Natural killer cell (primary cell): ENCODE data around the gene ZNF326. TPM values are rescaled to one million over a fixed set of nuclear protein-coding genes. Genes with fewer than 3 reads are reported as not detected.

ENCODE experiments used
- ATAC-seq, 3 donors: fragments of 150-1000 bp in 2 of 3; fragments of 200-7000 bp in 1 of 3; cut with Tn5 transposase; 1 replicate in 1 of 3; 2 replicates in 2 of 3; pipeline ENCODE4 v1.10.0; 2021; ENCODE audit warnings: mild to moderate bottlenecking in 2 of 3, moderate library complexity in 2 of 3
- DNase-seq, 2 donors: peaks; one replicate each; pipeline versions ENCODE4 v3.0.0 to v3.0.0-alpha.2; 2013 to 2021; ENCODE audit warnings: mixed read lengths in 1 of 2
- H3K27ac ChIP-seq: one replicate; pipeline ENCODE4 v1.5.1; 2013; ENCODE audit warnings: mild to moderate bottlenecking, low read length
- H3K27me3 ChIP-seq: one replicate; pipeline ENCODE4 v1.6.1; 2013; ENCODE audit warnings: low read length; ENCODE audit not compliant: control insufficient read depth, insufficient read depth
- H3K36me3 ChIP-seq: one replicate; pipeline ENCODE4 v1.6.1; 2013; ENCODE audit warnings: low read length; ENCODE audit not compliant: control insufficient read depth, insufficient read depth
- H3K4me1 ChIP-seq: one replicate; pipeline ENCODE4 v1.6.1; 2013; ENCODE audit warnings: low read length; ENCODE audit not compliant: control insufficient read depth, insufficient read depth
- H3K4me3 ChIP-seq: one replicate; pipeline ENCODE4 v1.5.1; 2013; ENCODE audit warnings: low read length
- H3K9me3 ChIP-seq: one replicate; pipeline ENCODE4 v1.6.1; 2013; ENCODE audit warnings: low read length; ENCODE audit not compliant: control insufficient read depth, insufficient read depth
- H3K27ac Mint-ChIP-seq, 2 donors: one replicate each; pipeline ENCODE4 v1.8.0; 2022; ENCODE audit warnings: mild to moderate bottlenecking in 2 of 2, mixed read lengths in 2 of 2, moderate library complexity in 1 of 2
- H3K27me3 Mint-ChIP-seq, 2 donors: one replicate each; pipeline ENCODE4 v1.8.0; 2022; ENCODE audit warnings: low read depth in 2 of 2, mixed read lengths in 2 of 2
- H3K36me3 Mint-ChIP-seq: one replicate; pipeline ENCODE4 v1.8.0; 2022; ENCODE audit warnings: mixed read lengths
- H3K4me1 Mint-ChIP-seq, 2 donors: one replicate each; pipeline ENCODE4 v1.8.0; 2022; ENCODE audit warnings: mixed read lengths in 2 of 2
- H3K4me3 Mint-ChIP-seq: one replicate; pipeline ENCODE4 v1.8.0; 2022; ENCODE audit warnings: mild to moderate bottlenecking, moderate library complexity, mixed read lengths
- H3K9me3 Mint-ChIP-seq, 2 donors: one replicate each; pipeline ENCODE4 v1.8.0; 2022; ENCODE audit warnings: mixed read lengths in 2 of 2
- CTCF ChIP-seq: fragments of 200-600 bp; IDR thresholded peaks from one replicate; pipeline ENCODE4 v1.8.0; 2022; ENCODE audit warnings: antibody characterized with exemption
- WGBS: methylation state at CpG from one replicate; pipeline ENCODE4 v1.1.7; 2013; ENCODE audit warnings: missing lambda C conversion rate; ENCODE audit not compliant: insufficient coverage; 5-methylcytosine and 5-hydroxymethylcytosine counted together
- intact Hi-C: fragments of 100-400 bp; cut with micrococcal nuclease; formaldehyde crosslinking; loops from one replicate; pipeline ENCODE4 v1.14.2; 2022
- total RNA-seq, 4 donors: library from RNA; stranded (reverse); fragments of 120-200 nt in 1 of 4; gene quantifications; one replicate each; pipeline versions ENCODE4 v1.2.3 to v1.2.4, GENCODE V29; 2013 to 2022

ZNF326 gene
- total RNA-seq, 3 donors from 2014 or later (not counting 1 experiment from before 2014, with no cell fraction given) = 44.4 to 49.2 (median 45.7) TPM

- no peak for TF ChIP-seq CTCF
- no peak for ATAC-seq
- intact Hi-C loops = no loop called here
These were observed 41.0 kb upstream of the ZNF326 start for GRCh38 chr1:89953929-89954328.

GRCh38 chr1:89954401-89954800 is 40.5 kb upstream of the ZNF326 start:
- no peaks in the 10 kb centered on the region for H3K36me3 ChIP-seq
- Mint-ChIP-seq H3K9me3 (no peaks in the 10 kb centered on the region), H3K4me1 (peaks cover 31 to 32% of the 10 kb centered on the region in 2 donors), H3K27ac (no peak overlapping the region), H3K27me3 (no peaks in the 10 kb centered on the region), H3K36me3 (no peaks in the 10 kb centered on the region), H3K4me3 (no peak overlapping the region)
- H3K27me3 ChIP-seq = no peaks in the 10 kb centered on the region
- TF ChIP-seq CTCF = no peak
- H3K4me3 ChIP-seq = no peak overlapping the region
- intact Hi-C loops = no loop called here
- H3K9me3 ChIP-seq = no peaks in the 10 kb centered on the region
- WGBS = 94% methylated on average over 1 of the region's 1 CpG
- ATAC-seq (no peak), DNase-seq (no peak)
- peaks cover 24% of the 10 kb centered on the region for H3K4me1 ChIP-seq
- no peak overlapping the region for H3K27ac ChIP-seq

More at GRCh38 chr1:89953929-89954328, 41.0 kb upstream of the ZNF326 start:
- Histone ChIP-seq H3K27ac (no peak overlapping the region), H3K4me3 (no peak overlapping the region), H3K9me3 (no peaks in the 10 kb centered on the region), H3K27me3 (no peaks in the 10 kb centered on the region), H3K4me1 (peaks cover 24% of the 10 kb centered on the region), H3K36me3 (no peaks in the 10 kb centered on the region)
- WGBS = 100% methylated on average over 1 of the region's 1 CpG
- Mint-ChIP-seq H3K4me1 (peaks cover 26 to 28% of the 10 kb centered on the region in 2 donors), H3K36me3 (no peaks in the 10 kb centered on the region), H3K4me3 (no peak overlapping the region), H3K27ac (no peak overlapping the region), H3K27me3 (no peaks in the 10 kb centered on the region), H3K9me3 (no peaks in the 10 kb centered on the region)
- DNase-seq = no peak

GRCh38 chr1:89955311-89956205 is 39.4 kb upstream of the ZNF326 start:
- H3K27me3 ChIP-seq = peaks cover 2% of the 10 kb centered on the region
- peaks cover 31% of the 10 kb centered on the region for H3K4me1 ChIP-seq
- intact Hi-C loops = no loop called here
- no peaks in the 10 kb centered on the region for H3K36me3 Mint-ChIP-seq
- no peak overlapping the region for H3K4me3 ChIP-seq
- H3K4me1 Mint-ChIP-seq = peaks cover 37 to 39% of the 10 kb centered on the region in 2 donors
- WGBS = 95% methylated on average over 7 of the region's 7 CpGs
- no peak for DNase-seq
- H3K27ac ChIP-seq = no peak overlapping the region
- TF ChIP-seq CTCF = no peak
- ATAC-seq = no peak
- H3K9me3 Mint-ChIP-seq = no peaks in the 10 kb centered on the region
- no peaks in the 10 kb centered on the region for H3K27me3 Mint-ChIP-seq
- H3K9me3 ChIP-seq = no peaks in the 10 kb centered on the region
- no peak overlapping the region for H3K4me3 Mint-ChIP-seq
- H3K27ac Mint-ChIP-seq = no peak overlapping the region
- H3K36me3 ChIP-seq = no peaks in the 10 kb centered on the region
